ENCODE measurements around the gene VPS45. TPM values are rescaled to one million over a fixed set of nuclear protein-coding genes. Genes with fewer than 3 reads are reported as not detected.

VPS45 gene
- polyA plus RNA-seq, 3 donors = 36.0 to 41.9 (median 36.8) TPM

- Histone ChIP-seq H3K36me3 (replicated peaks in 1 of 2; ENCODE audit: control insufficient read depth in 1 of 2, insufficient read depth in 2 of 2, low read length in 2 of 2) (peaks cover 0 to 14% of the 10 kb centered on the region in 2 donors), H3K9me3 (replicated peaks in 1 of 2; ENCODE audit: control insufficient read depth in 1 of 2, insufficient read depth in 1 of 2, low read length in 2 of 2) (no peaks in the 10 kb centered on the region), H3K4me2 (replicated peaks; ENCODE audit: extremely low read depth, low read length, poor library complexity, severe bottlenecking) (peak overlapping the region; percentile 96), H3K27ac (ENCODE audit: low read depth in 1 of 2, low read length in 2 of 2) (peak overlapping the region; percentile 56 to 84), H4K20me1 (ENCODE audit: insufficient read depth, low read length) (no peaks in the 10 kb centered on the region), H2AFZ (ENCODE audit: insufficient read depth, low read depth, low read length, poor library complexity, severe bottlenecking) (peak overlapping the region; percentile 95), H3K9ac (ENCODE audit: insufficient read depth, low read length, poor library complexity, severe bottlenecking) (peak overlapping the region; percentile 70), H3K27me3 (ENCODE audit: control insufficient read depth in 2 of 2, insufficient read depth in 2 of 2, low read length in 2 of 2) (no peaks in the 10 kb centered on the region), H3K4me3 (replicated peaks in 1 of 3; ENCODE audit: low read depth in 2 of 3, low read length in 3 of 3) (peak overlapping the region; percentile 82 to 90 (median 89)), H3K79me2 (ENCODE audit: insufficient read depth, low read length) (peaks cover 22% of the 10 kb centered on the region), H3K4me1 (ENCODE audit: control insufficient read depth in 1 of 2, insufficient read depth in 2 of 2, low read length in 2 of 2) (peaks cover 28 to 40% of the 10 kb centered on the region in 2 donors)
- H3K27ac Mint-ChIP-seq = peak overlapping the region; percentile 45 to 93 (median 88)
- peaks cover 37% of the 10 kb centered on the region for H3K4me1 Mint-ChIP-seq
- TF ChIP-seq CTCF (IDR thresholded peaks at IDR 0.05) = no peak
- H3K9me3 Mint-ChIP-seq = peaks cover 0 to 4% (median 0%) of the 10 kb centered on the region in 7 donors
- 0% methylated on average over 15 of the region's 18 CpGs for WGBS (ENCODE audit: insufficient coverage)
- peaks cover 2 to 3% (median 2%) of the 10 kb centered on the region in 3 donors for H3K27me3 Mint-ChIP-seq (ENCODE audit: low read depth in 3 of 3)
- no peak for DNase-seq
- H3K4me3 Mint-ChIP-seq = peak overlapping the region; percentile 93 to 96
- intact Hi-C loops (cut with micrococcal nuclease) = no loop called here
- peaks cover 13 to 17% of the 10 kb centered on the region in 2 donors for H3K36me3 Mint-ChIP-seq
Observed at GRCh38 chr1:150066838-150067183, 765 bp upstream of the VPS45 start.

- Mint-ChIP-seq H3K4me1 (peaks cover 40% of the 10 kb centered on the region), H3K27me3 (ENCODE audit: low read depth in 3 of 3) (peaks cover 0 to 2% (median 0%) of the 10 kb centered on the region in 3 donors), H3K9me3 (peaks cover 0 to 1% (median 0%) of the 10 kb centered on the region in 7 donors), H3K4me3 (peak overlapping the region; percentile 93 to 96), H3K36me3 (peaks cover 21 to 29% of the 10 kb centered on the region in 2 donors), H3K27ac (peak overlapping the region; percentile 84 to 93 (median 90))
- intact Hi-C loops (cut with micrococcal nuclease) = no loop called here
- TF ChIP-seq CTCF (IDR thresholded peaks at IDR 0.05) = no peak
- peaks cover 28 to 40% of the 10 kb centered on the region in 2 donors for H3K4me1 ChIP-seq (ENCODE audit: control insufficient read depth in 1 of 2, insufficient read depth in 2 of 2, low read length in 2 of 2)
- DNase-seq = no peak
- no CpG with 5 or more reads among the region's 2 CpGs for WGBS (ENCODE audit: insufficient coverage)
- no peaks in the 10 kb centered on the region for H3K27me3 ChIP-seq (ENCODE audit: control insufficient read depth in 2 of 2, insufficient read depth in 2 of 2, low read length in 2 of 2)
- peak overlapping the region; percentile 96 for H3K4me2 ChIP-seq (replicated peaks; ENCODE audit: extremely low read depth, low read length, poor library complexity, severe bottlenecking)
- H3K9me3 ChIP-seq (replicated peaks in 1 of 2; ENCODE audit: control insufficient read depth in 1 of 2, insufficient read depth in 1 of 2, low read length in 2 of 2) = no peaks in the 10 kb centered on the region
- peak overlapping the region; percentile 95 for H2AFZ ChIP-seq (ENCODE audit: insufficient read depth, low read depth, low read length, poor library complexity, severe bottlenecking)
- H3K79me2 ChIP-seq (ENCODE audit: insufficient read depth, low read length) = peaks cover 22% of the 10 kb centered on the region
- no peaks in the 10 kb centered on the region for H4K20me1 ChIP-seq (ENCODE audit: insufficient read depth, low read length)
- peaks cover 0 to 20% of the 10 kb centered on the region in 2 donors for H3K36me3 ChIP-seq (replicated peaks in 1 of 2; ENCODE audit: control insufficient read depth in 1 of 2, insufficient read depth in 2 of 2, low read length in 2 of 2)
- H3K9ac ChIP-seq (ENCODE audit: insufficient read depth, low read length, poor library complexity, severe bottlenecking) = peak overlapping the region; percentile 70
- H3K4me3 ChIP-seq (replicated peaks in 1 of 3; ENCODE audit: low read depth in 2 of 3, low read length in 3 of 3) = peak overlapping the region; percentile 82 to 90 (median 89)
- H3K27ac ChIP-seq (ENCODE audit: low read depth in 1 of 2, low read length in 2 of 2) = peak overlapping the region in 1 of 2 donors; percentile 84
Observed at GRCh38 chr1:150068109-150068435, 496 bp downstream of the VPS45 start.

All from CD14-positive monocyte (primary cell).